Neuronal stem cell (in vitro differentiated cells): ENCODE results near the gene COL25A1.

Experiments
- DNase-seq: peaks from one replicate; pipeline ENCODE4 v3.0.0-alpha.2; 2013; ENCODE audit warnings: low spot score
- H2AFZ ChIP-seq: one replicate; pipeline ENCODE4 v1.6.1; 2013; ENCODE audit warnings: mild to moderate bottlenecking, low read length, inconsistent platforms
- H2AK5ac ChIP-seq: 2 replicates; pipeline ENCODE4 v1.6.1; 2013; ENCODE audit warnings: low read depth, mild to moderate bottlenecking, inconsistent platforms, low read length, moderate library complexity, mixed read lengths
- H2BK120ac ChIP-seq: 2 replicates; pipeline ENCODE4 v1.6.1; 2013; ENCODE audit warnings: low read depth, mild to moderate bottlenecking, inconsistent platforms, low read length, moderate library complexity, mixed read lengths
- H2BK12ac ChIP-seq: one replicate; pipeline ENCODE4 v1.6.1; 2013; ENCODE audit warnings: low read length, inconsistent platforms
- H2BK15ac ChIP-seq: 2 replicates; pipeline ENCODE4 v1.6.1; 2013; ENCODE audit warnings: mild to moderate bottlenecking, low read length, inconsistent platforms, mixed read lengths
- H2BK5ac ChIP-seq: one replicate; pipeline ENCODE4 v1.6.1; 2013; ENCODE audit warnings: inconsistent platforms, mild to moderate bottlenecking, low read length, moderate library complexity
- H3K14ac ChIP-seq: one replicate; pipeline ENCODE4 v1.6.1; 2013; ENCODE audit warnings: low read length, inconsistent platforms
- H3K18ac ChIP-seq: 2 replicates; pipeline ENCODE4 v1.6.1; 2013; ENCODE audit warnings: low read length, inconsistent platforms
- H3K23ac ChIP-seq: 2 replicates; pipeline ENCODE4 v1.6.1; 2013; ENCODE audit warnings: low read depth, mild to moderate bottlenecking, mixed read lengths, low read length, inconsistent platforms; ENCODE audit not compliant: poor library complexity
- H3K27ac ChIP-seq: replicated peaks from 3 replicates; pipeline ENCODE4 v1.5.1; 2013; ENCODE audit warnings: low read length, inconsistent platforms
- H3K27me3 ChIP-seq, 3 experiments: 2 replicates each; pipeline ENCODE4 v1.6.1; 2013; ENCODE audit warnings: low read length in 3 of 3, mild to moderate bottlenecking in 2 of 3, inconsistent platforms in 1 of 3, low read depth in 1 of 3, mixed read lengths in 1 of 3, moderate library complexity in 1 of 3; ENCODE audit not compliant: control insufficient read depth in 3 of 3, insufficient read depth in 3 of 3
- H3K36me3 ChIP-seq, 2 donors: replicated peaks in 1 of 2; 2 replicates each; pipeline ENCODE4 v1.6.1; 2013; ENCODE audit warnings: low read length in 2 of 2; ENCODE audit not compliant: control insufficient read depth in 2 of 2, insufficient read depth in 2 of 2
- H3K4ac ChIP-seq: 2 replicates; pipeline ENCODE4 v1.6.1; 2013; ENCODE audit warnings: inconsistent platforms, mild to moderate bottlenecking, low read length, moderate library complexity
- H3K4me1 ChIP-seq, 2 donors: 1 replicate in 1 of 2; 2 replicates in 1 of 2; pipeline ENCODE4 v1.6.1; 2013; ENCODE audit warnings: low read length in 2 of 2, low read depth in 1 of 2; ENCODE audit not compliant: control insufficient read depth in 2 of 2, insufficient read depth in 1 of 2
- H3K4me2 ChIP-seq: one replicate; pipeline ENCODE4 v1.6.1; 2013; ENCODE audit warnings: mild to moderate bottlenecking, low read length, inconsistent platforms; ENCODE audit not compliant: insufficient read depth, poor library complexity, severe bottlenecking
- H3K4me3 ChIP-seq, 2 donors: 2 replicates each; pipeline ENCODE4 v1.5.1; 2013; ENCODE audit warnings: low read length in 2 of 2, mild to moderate bottlenecking in 2 of 2, inconsistent platforms in 1 of 2, moderate library complexity in 1 of 2
- H3K79me1 ChIP-seq: one replicate; pipeline ENCODE4 v1.6.1; 2013; ENCODE audit warnings: low read depth, mild to moderate bottlenecking, inconsistent platforms, low read length, moderate library complexity
- H3K9ac ChIP-seq: one replicate; pipeline ENCODE4 v1.6.1; 2013; ENCODE audit warnings: mild to moderate bottlenecking, low read depth, low read length, inconsistent platforms; ENCODE audit not compliant: poor library complexity
- H3K9me3 ChIP-seq, 2 donors: replicated peaks in 1 of 2; 2 replicates each; pipeline versions ENCODE3 to v1.6.1; 2013; ENCODE audit warnings: low read length in 2 of 2, mild to moderate bottlenecking in 2 of 2, inconsistent platforms in 1 of 2, low read depth in 1 of 2, mixed read lengths in 1 of 2, moderate library complexity in 1 of 2; ENCODE audit not compliant: control insufficient read depth in 2 of 2, insufficient read depth in 1 of 2
- H4K8ac ChIP-seq: one replicate; pipeline ENCODE4 v1.6.1; 2013; ENCODE audit warnings: low read depth, mild to moderate bottlenecking, inconsistent platforms, low read length, moderate library complexity
- H4K91ac ChIP-seq: one replicate; pipeline ENCODE4 v1.6.1; 2013; ENCODE audit warnings: low read length, low read depth, mild to moderate bottlenecking, inconsistent platforms; ENCODE audit not compliant: poor library complexity
- WGBS, 2 donors: extraction: QIAGEN DNeasy Blood & Tissue Kit; methylation state at CpG; one replicate each; pipeline ENCODE4 v1.1.7; 2013; ENCODE audit warnings: missing lambda C conversion rate in 2 of 2, mixed read lengths in 1 of 2; ENCODE audit not compliant: insufficient read length in 2 of 2, insufficient replicate concordance in 1 of 2; ENCODE audit errors: extremely low coverage in 2 of 2; 5-methylcytosine and 5-hydroxymethylcytosine counted together

COL25A1 gene

DNA sequence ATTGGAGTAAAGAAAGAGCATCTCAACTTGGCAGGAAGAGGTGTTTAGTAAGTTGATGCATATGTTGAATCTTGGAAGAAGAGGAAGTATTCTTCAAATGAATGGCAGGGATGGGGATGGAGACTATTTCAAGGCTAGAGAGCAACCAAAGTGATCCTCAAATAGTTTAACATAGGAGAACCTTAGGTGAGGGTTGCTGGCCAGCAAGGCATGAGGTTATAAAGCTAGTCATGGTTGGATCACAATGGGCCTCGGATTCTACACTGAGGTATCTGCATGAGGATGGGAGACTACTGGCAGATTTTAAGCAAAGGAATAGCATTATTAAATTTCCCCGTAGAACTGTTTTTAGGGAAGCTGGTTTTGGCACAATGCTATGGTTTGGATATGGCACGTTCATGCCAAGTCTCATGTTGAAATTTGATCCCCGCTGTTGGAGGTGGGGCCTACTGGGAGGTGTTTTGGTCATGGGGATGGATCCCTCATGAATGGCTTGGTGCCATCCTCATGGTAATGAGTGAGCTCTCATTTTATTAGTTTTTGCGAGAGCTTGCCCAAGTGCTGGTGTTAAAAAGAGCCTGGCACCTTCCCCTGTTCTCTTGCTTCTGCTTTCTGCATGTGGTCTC lies 497.7 kb downstream of the COL25A1 start:
- no peak overlapping the region for H2BK15ac ChIP-seq
- no peak for DNase-seq
- H3K4me3 ChIP-seq, result no peak overlapping the region
- H3K23ac ChIP-seq, result no peak overlapping the region
- no peak overlapping the region for H3K27ac ChIP-seq
- H3K36me3 ChIP-seq, result no peaks in the 10 kb centered on the region
- H3K4ac ChIP-seq, result no peak overlapping the region
- H2BK5ac ChIP-seq, result no peak overlapping the region
- no peak overlapping the region for H2AFZ ChIP-seq
- no peaks in the 10 kb centered on the region for H3K79me1 ChIP-seq
- no CpG with 5 or more reads among the region's 5 CpGs for WGBS, 2 donors
- no peak overlapping the region for H4K8ac ChIP-seq
- peaks cover 0 to 2% of the 10 kb centered on the region in 2 donors for H3K4me1 ChIP-seq
- H3K18ac ChIP-seq, result no peak overlapping the region
- no peak overlapping the region for H3K14ac ChIP-seq
- H3K4me2 ChIP-seq, result no peak overlapping the region
- no peak overlapping the region for H3K9ac ChIP-seq
- H2AK5ac ChIP-seq, result no peak overlapping the region
- H3K9me3 ChIP-seq, result no peaks in the 10 kb centered on the region
- H2BK12ac ChIP-seq, result no peak overlapping the region
- H3K27me3 ChIP-seq, result no peaks in the 10 kb centered on the region
- H4K91ac ChIP-seq, result no peak overlapping the region
- no peak overlapping the region for H2BK120ac ChIP-seq

DNA sequence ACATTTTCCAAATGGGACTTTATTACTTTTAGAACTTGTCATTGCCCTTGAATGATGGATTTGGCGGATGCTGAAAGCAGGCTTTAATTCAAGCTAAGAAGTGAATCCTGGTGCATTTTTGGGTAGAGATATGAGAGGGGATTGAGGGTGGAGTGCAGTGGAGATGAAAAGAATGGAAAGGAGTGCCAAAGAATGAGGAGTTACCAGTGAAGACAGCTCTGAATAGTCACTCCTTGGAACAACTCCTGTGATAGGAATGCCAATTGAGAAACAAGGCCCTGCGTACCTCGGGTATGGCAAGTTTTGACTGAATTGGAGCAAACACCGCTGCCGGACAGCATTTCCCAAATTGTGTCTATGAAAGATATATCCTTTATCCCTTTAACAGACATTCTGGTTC lies 503.2 kb downstream of the COL25A1 start:
- H3K4me2 ChIP-seq, result no peak overlapping the region
- no peak overlapping the region for H3K18ac ChIP-seq
- H3K14ac ChIP-seq, result no peak overlapping the region
- no peak overlapping the region for H2BK15ac ChIP-seq
- no peak overlapping the region for H3K23ac ChIP-seq
- H2BK120ac ChIP-seq, result no peak overlapping the region
- no peak overlapping the region for H3K27ac ChIP-seq
- no peak for DNase-seq
- H3K4me3 ChIP-seq, result no peak overlapping the region
- H3K27me3 ChIP-seq, result no peaks in the 10 kb centered on the region
- no peak overlapping the region for H2AK5ac ChIP-seq
- no peak overlapping the region for H2BK5ac ChIP-seq
- WGBS, 2 donors, result no CpG with 5 or more reads among the region's 5 CpGs
- no peak overlapping the region for H4K91ac ChIP-seq
- no peak overlapping the region for H3K9ac ChIP-seq
- no peak overlapping the region for H2BK12ac ChIP-seq
- H3K4ac ChIP-seq, result no peak overlapping the region
- peaks cover 0 to 2% of the 10 kb centered on the region in 2 donors for H3K4me1 ChIP-seq
- no peaks in the 10 kb centered on the region for H3K36me3 ChIP-seq
- H3K79me1 ChIP-seq, result no peaks in the 10 kb centered on the region
- H4K8ac ChIP-seq, result no peak overlapping the region
- H2AFZ ChIP-seq, result no peak overlapping the region
- H3K9me3 ChIP-seq, result no peaks in the 10 kb centered on the region

- no peak overlapping the region for H3K18ac ChIP-seq
- H3K36me3 ChIP-seq, result no peaks in the 10 kb centered on the region
- no peaks in the 10 kb centered on the region for H3K79me1 ChIP-seq
- H3K14ac ChIP-seq, result no peak overlapping the region
- WGBS, 2 donors, result no CpG with 5 or more reads among the region's 3 CpGs
- no peak overlapping the region for H3K23ac ChIP-seq
- no peak overlapping the region for H2AK5ac ChIP-seq
- H4K91ac ChIP-seq, result no peak overlapping the region
- H2BK5ac ChIP-seq, result no peak overlapping the region
- H3K9me3 ChIP-seq, result no peaks in the 10 kb centered on the region
- no peak overlapping the region for H3K4me3 ChIP-seq
- no peak overlapping the region for H3K4ac ChIP-seq
- H3K4me2 ChIP-seq, result no peak overlapping the region
- no peak overlapping the region for H2BK15ac ChIP-seq
- no peaks in the 10 kb centered on the region for H3K27me3 ChIP-seq
- H2BK120ac ChIP-seq, result no peak overlapping the region
- no peak overlapping the region for H2BK12ac ChIP-seq
- H3K27ac ChIP-seq, result no peak overlapping the region
- no peak for DNase-seq
- H3K4me1 ChIP-seq, result no peaks in the 10 kb centered on the region
- no peak overlapping the region for H3K9ac ChIP-seq
- H4K8ac ChIP-seq, result no peak overlapping the region
- H2AFZ ChIP-seq, result no peak overlapping the region
These were observed 506.3 kb downstream of the COL25A1 start for GRCh38 chr4:108796173-108796572.

- H3K18ac ChIP-seq, result no peak overlapping the region
- H2AK5ac ChIP-seq, result no peak overlapping the region
- no peak for DNase-seq
- H3K9ac ChIP-seq, result no peak overlapping the region
- H3K4me2 ChIP-seq, result no peak overlapping the region
- no peaks in the 10 kb centered on the region for H3K27me3 ChIP-seq
- H3K4me1 ChIP-seq, result no peaks in the 10 kb centered on the region
- no peak overlapping the region for H4K91ac ChIP-seq
- no peak overlapping the region for H2AFZ ChIP-seq
- H4K8ac ChIP-seq, result no peak overlapping the region
- no peak overlapping the region for H3K4me3 ChIP-seq
- no peak overlapping the region for H3K23ac ChIP-seq
- H2BK5ac ChIP-seq, result no peak overlapping the region
- no peak overlapping the region for H3K27ac ChIP-seq
- no peak overlapping the region for H2BK15ac ChIP-seq
- H3K4ac ChIP-seq, result no peak overlapping the region
- no peaks in the 10 kb centered on the region for H3K36me3 ChIP-seq
- H3K9me3 ChIP-seq, result no peaks in the 10 kb centered on the region
- no peak overlapping the region for H3K14ac ChIP-seq
- no peaks in the 10 kb centered on the region for H3K79me1 ChIP-seq
- H2BK12ac ChIP-seq, result no peak overlapping the region
- H2BK120ac ChIP-seq, result no peak overlapping the region
These were observed 506.7 kb downstream of the COL25A1 start for GRCh38 chr4:108795733-108796132.
